Measurements from ENCODE around the gene GREB1. TPM values are rescaled to one million over a fixed set of nuclear protein-coding genes. Genes with fewer than 3 reads are reported as not detected.
A peak's percentile ranks its signal among the peaks of the same experiment; 100 is the strongest.

GREB1 gene
- total and polyA plus RNA-seq, 2 of the 13 experiments (the other 11 are each of a cell fraction or from before 2014, with no cell fraction given), result 31.3 to 61.2 TPM

GRCh38 chr2:11498543-11499034 lies 35.3 kb upstream of the GREB1 start (continued):
- TF ChIP-seq ZBED4 (CRISPR knock-in tag; IDR thresholded peaks at IDR 0.05; ENCODE audit: borderline replicate concordance) (0 out of 2 replicates have a peak, but pooled peaks have one; percentile 44), ZNF205 (CRISPR knock-in tag; IDR thresholded peaks at IDR 0.05) (0 out of 2 replicates have a peak, but pooled peaks have one; percentile 47), SP4 (CRISPR knock-in tag; IDR thresholded peaks at IDR 0.05) (0 out of 2 replicates have a peak, but pooled peaks have one; percentile 11), NR2F1 (CRISPR knock-in tag; IDR thresholded peaks at IDR 0.05) (no peak), REST (IDR thresholded peaks at IDR 0.05; ENCODE audit: borderline replicate concordance in 1 of 2, low read depth in 1 of 2, low read length in 2 of 2) (peak in 1 of 2 experiments; percentile 7; a peak in 1 of 4 replicates), JUN (CRISPR knock-in tag; IDR thresholded peaks at IDR 0.05) (0 out of 2 replicates have a peak, but pooled peaks have one; percentile 25)

All from HepG2 (cell line).